ENCODE data around the gene CLK4.

GRCh38 chr5:178672630-178673029 lies 45.8 kb upstream of the CLK4 start:
- TF ChIP-seq, protein P1, sequence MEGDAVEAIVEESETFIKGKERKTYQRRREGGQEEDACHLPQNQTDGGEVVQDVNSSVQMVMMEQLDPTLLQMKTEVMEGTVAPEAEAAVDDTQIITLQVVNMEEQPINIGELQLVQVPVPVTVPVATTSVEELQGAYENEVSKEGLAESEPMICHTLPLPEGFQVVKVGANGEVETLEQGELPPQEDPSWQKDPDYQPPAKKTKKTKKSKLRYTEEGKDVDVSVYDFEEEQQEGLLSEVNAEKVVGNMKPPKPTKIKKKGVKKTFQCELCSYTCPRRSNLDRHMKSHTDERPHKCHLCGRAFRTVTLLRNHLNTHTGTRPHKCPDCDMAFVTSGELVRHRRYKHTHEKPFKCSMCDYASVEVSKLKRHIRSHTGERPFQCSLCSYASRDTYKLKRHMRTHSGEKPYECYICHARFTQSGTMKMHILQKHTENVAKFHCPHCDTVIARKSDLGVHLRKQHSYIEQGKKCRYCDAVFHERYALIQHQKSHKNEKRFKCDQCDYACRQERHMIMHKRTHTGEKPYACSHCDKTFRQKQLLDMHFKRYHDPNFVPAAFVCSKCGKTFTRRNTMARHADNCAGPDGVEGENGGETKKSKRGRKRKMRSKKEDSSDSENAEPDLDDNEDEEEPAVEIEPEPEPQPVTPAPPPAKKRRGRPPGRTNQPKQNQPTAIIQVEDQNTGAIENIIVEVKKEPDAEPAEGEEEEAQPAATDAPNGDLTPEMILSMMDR (IDR thresholded peaks at IDR 0.05) = no peak
- TF ChIP-seq POLR2A (IDR thresholded peaks at IDR 0.05) (no peak), POLR2AphosphoS5 (IDR thresholded peaks at IDR 0.05) (no peak)
